DOHH2 (cell line): ENCODE data around the gene GATAD2B.

ENCODE experiments used
- EZH2phosphoT487 ChIP-seq: fragments of 200-600 bp; sonication (generic); IDR thresholded peaks from 2 replicates; pipeline ENCODE4 v1.6.1; 2017; ENCODE audit warnings: borderline replicate concordance, mild to moderate bottlenecking, antibody characterized with exemption, low read length, moderate library complexity, mixed read lengths
- TF ChIP-seq, protein P1 (sequence below): fragments of 200-600 bp; sonication (generic); IDR thresholded peaks from one replicate; pipeline ENCODE4 v1.5.1; 2014; ENCODE audit warnings: antibody characterized with exemption, mild to moderate bottlenecking, low read depth, low read length; ENCODE audit not compliant: poor library complexity, severe bottlenecking

DNA sequence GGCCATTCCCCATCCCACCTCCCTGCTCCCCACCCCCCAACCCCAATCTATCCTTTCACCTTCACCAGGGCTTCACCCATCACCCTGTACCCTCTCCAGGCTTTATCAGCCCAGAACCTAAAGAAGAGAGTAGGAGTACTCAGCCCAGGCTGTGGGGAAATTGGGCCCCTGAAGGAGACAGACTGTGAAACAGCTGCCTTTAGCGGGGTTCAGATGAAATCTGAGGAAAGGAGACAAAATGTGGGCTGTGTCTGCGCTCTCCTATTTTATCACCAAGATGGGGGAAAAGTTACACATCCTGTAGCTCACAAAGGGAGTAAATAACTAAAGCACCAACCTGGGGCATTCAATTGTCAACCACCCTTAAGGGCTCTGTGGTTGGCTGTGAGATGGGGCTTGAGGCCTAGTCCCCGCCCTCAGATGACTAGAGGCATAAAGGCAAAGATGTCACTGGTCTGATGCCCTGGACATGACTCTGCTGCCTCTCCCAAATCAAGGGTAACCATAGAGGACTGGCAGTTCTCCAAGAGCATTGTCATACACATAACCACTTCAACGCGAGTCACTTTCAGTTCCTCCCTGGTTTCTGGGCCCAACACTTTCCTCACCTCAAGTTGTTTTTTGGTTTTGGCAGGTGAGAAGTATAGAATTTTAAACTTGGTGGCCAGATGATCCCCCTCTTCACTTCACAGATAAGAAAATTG lies 117.6 kb downstream of the GATAD2B start:
- TF ChIP-seq, protein P1, sequence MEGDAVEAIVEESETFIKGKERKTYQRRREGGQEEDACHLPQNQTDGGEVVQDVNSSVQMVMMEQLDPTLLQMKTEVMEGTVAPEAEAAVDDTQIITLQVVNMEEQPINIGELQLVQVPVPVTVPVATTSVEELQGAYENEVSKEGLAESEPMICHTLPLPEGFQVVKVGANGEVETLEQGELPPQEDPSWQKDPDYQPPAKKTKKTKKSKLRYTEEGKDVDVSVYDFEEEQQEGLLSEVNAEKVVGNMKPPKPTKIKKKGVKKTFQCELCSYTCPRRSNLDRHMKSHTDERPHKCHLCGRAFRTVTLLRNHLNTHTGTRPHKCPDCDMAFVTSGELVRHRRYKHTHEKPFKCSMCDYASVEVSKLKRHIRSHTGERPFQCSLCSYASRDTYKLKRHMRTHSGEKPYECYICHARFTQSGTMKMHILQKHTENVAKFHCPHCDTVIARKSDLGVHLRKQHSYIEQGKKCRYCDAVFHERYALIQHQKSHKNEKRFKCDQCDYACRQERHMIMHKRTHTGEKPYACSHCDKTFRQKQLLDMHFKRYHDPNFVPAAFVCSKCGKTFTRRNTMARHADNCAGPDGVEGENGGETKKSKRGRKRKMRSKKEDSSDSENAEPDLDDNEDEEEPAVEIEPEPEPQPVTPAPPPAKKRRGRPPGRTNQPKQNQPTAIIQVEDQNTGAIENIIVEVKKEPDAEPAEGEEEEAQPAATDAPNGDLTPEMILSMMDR: no peak
- no peak for TF ChIP-seq EZH2phosphoT487
